Thoracic aorta (tissue), 2 donors: Measurements from ENCODE around the gene CLDN9. TPM values are rescaled to one million over a fixed set of nuclear protein-coding genes. Genes with fewer than 3 reads are reported as not detected.

ENCODE experiments used
- ATAC-seq: fragments of 150-250 bp; one replicate; pipeline ENCODE4 v1.8.0; 2017; ENCODE audit warnings: low read depth; ENCODE audit not compliant: insufficient number of reproducible peaks, low FRiP score
- DNase-seq: peaks from one replicate; pipeline ENCODE4 v3.0.0-alpha.2; 2020; ENCODE audit warnings: low spot score
- H3K27ac ChIP-seq, 2 donors: fragments of 200-600 bp; sonication (generic); 1 replicate in 1 of 2; 2 replicates in 1 of 2; pipeline ENCODE4 v1.5.1; 2016; ENCODE audit warnings: mild to moderate bottlenecking in 2 of 2, moderate library complexity in 2 of 2
- H3K27me3 ChIP-seq: fragments of 200-600 bp; sonication (generic); replicated peaks from 2 replicates; pipeline ENCODE4 v1.6.0; 2016; ENCODE audit warnings: mild to moderate bottlenecking; ENCODE audit not compliant: insufficient read depth
- H3K36me3 ChIP-seq: fragments of 200-600 bp; sonication (generic); one replicate; pipeline ENCODE4 v1.5.1; 2016
- H3K4me1 ChIP-seq, 2 donors: fragments of 200-600 bp; sonication (generic); 1 replicate in 1 of 2; 2 replicates in 1 of 2; pipeline versions ENCODE4 v1.5.1 to v1.6.0; 2016; ENCODE audit warnings: low read depth in 2 of 2, mild to moderate bottlenecking in 1 of 2; ENCODE audit not compliant: control insufficient read depth in 1 of 2
- H3K4me3 ChIP-seq: fragments of 200-600 bp; sonication (generic); 2 replicates; pipeline ENCODE4 v1.5.1; 2016; ENCODE audit warnings: mild to moderate bottlenecking
- H3K9me3 ChIP-seq: fragments of 200-600 bp; sonication (generic); 2 replicates; pipeline ENCODE4 v1.5.1; 2016
- CTCF ChIP-seq: fragments of 200-600 bp; sonication (generic); IDR thresholded peaks from one replicate; pipeline ENCODE4 v1.5.1; 2019; ENCODE audit warnings: antibody characterized with exemption
- total RNA-seq, 2 donors: library from RNA; depleted of rRNA; stranded (reverse); fragments of >200 nt; gene quantifications; one replicate each; pipeline versions ENCODE4 v1.1.0 to v1.2.3, GENCODE V29; 2016

CLDN9 gene
- total RNA-seq, 2 donors from 2014 or later, result 1.5 TPM; not detected in 1

GRCh38 chr16:3044708-3045107 is 32.0 kb downstream of the CLDN9 start:
- ATAC-seq, result no peak
- no peak for DNase-seq
- Histone ChIP-seq H3K4me3 (no peak overlapping the region), H3K9me3 (no peaks in the 10 kb centered on the region), H3K4me1 (peaks cover 15 to 17% of the 10 kb centered on the region in 2 donors), H3K27ac (no peak overlapping the region), H3K36me3 (no peaks in the 10 kb centered on the region), H3K27me3 (peaks cover 23% of the 10 kb centered on the region)
- TF ChIP-seq CTCF, result no peak

- H3K4me3 ChIP-seq, result peak within 1 kb of the TSS; percentile 76
- H3K36me3 ChIP-seq, result no peaks in the 10 kb centered on the region
- no peak for TF ChIP-seq CTCF
- H3K4me1 ChIP-seq, result peaks cover 15 to 17% of the 10 kb centered on the region in 2 donors
- H3K9me3 ChIP-seq, result no peaks in the 10 kb centered on the region
- no peak for ATAC-seq
- H3K27me3 ChIP-seq, result peaks cover 23% of the 10 kb centered on the region
- no peak within 1 kb of the TSS for H3K27ac ChIP-seq
- DNase-seq, result no peak
Observed at GRCh38 chr16:3045758-3046640, 33.3 kb downstream of the CLDN9 start, which contains the start of gene MMP25. TSS of gene MMP25 (plus strand) at chr16:3046561. CDS start at chr16:3046918, 357 bp downstream.

- no peak for ATAC-seq
- Histone ChIP-seq H3K27ac (no peak overlapping the region), H3K36me3 (no peaks in the 10 kb centered on the region), H3K4me3 (peak overlapping the region; percentile 76), H3K27me3 (peaks cover 23% of the 10 kb centered on the region), H3K4me1 (peaks cover 15 to 17% of the 10 kb centered on the region in 2 donors), H3K9me3 (no peaks in the 10 kb centered on the region)
- no peak for TF ChIP-seq CTCF
- DNase-seq, result no peak
Observed at GRCh38 chr16:3046641-3047386, 34.1 kb downstream of the CLDN9 start.

- H3K9me3 ChIP-seq, result no peaks in the 10 kb centered on the region
- peaks cover 15 to 17% of the 10 kb centered on the region in 2 donors for H3K4me1 ChIP-seq
- H3K27ac ChIP-seq, result no peak overlapping the region
- H3K4me3 ChIP-seq, result no peak overlapping the region
- TF ChIP-seq CTCF, result no peak
- H3K36me3 ChIP-seq, result no peaks in the 10 kb centered on the region
- DNase-seq (no peak), ATAC-seq (no peak)
- H3K27me3 ChIP-seq, result peaks cover 23% of the 10 kb centered on the region
Observed at GRCh38 chr16:3047387-3047720, 34.6 kb downstream of the CLDN9 start.

- no peak for TF ChIP-seq CTCF
- Histone ChIP-seq H3K9me3 (no peaks in the 10 kb centered on the region), H3K27me3 (peaks cover 11% of the 10 kb centered on the region)
Observed at GRCh38 chr16:3049921-3050481, 37.3 kb downstream of the CLDN9 start.

More at GRCh38 chr16:3049921-3050481, 37.3 kb downstream of the CLDN9 start:
- Histone ChIP-seq H3K27ac (no peak overlapping the region), H3K36me3 (no peaks in the 10 kb centered on the region), H3K4me1 (peaks cover 15 to 17% of the 10 kb centered on the region in 2 donors), H3K4me3 (no peak overlapping the region)
- ATAC-seq (no peak), DNase-seq (no peak)
